ENCODE results near the gene FMO3.

FMO3 gene

GRCh38 chr1:171084870-171085269 is 5.8 kb upstream of the FMO3 start:
- no peak overlapping the region for H2AFZ ChIP-seq (ENCODE audit: low read depth, low read length, severe bottlenecking)
- no peak for TF ChIP-seq CTCF (IDR thresholded peaks at IDR 0.05; ENCODE audit: insufficient read depth, low read length, poor library complexity, severe bottlenecking)
- no peak for TF ChIP-seq EZH2phosphoT487 (conservative IDR thresholded peaks at IDR 0.05; ENCODE audit: low read length)
- no peak overlapping the region for H3K4me2 ChIP-seq (ENCODE audit: low read depth, low read length, poor library complexity, severe bottlenecking)
- H3K27ac ChIP-seq (ENCODE audit: low read depth, low read length) = no peak overlapping the region
- H3K36me3 ChIP-seq (ENCODE audit: low read length) = no peaks in the 10 kb centered on the region
- H3K4me3 ChIP-seq (ENCODE audit: insufficient read depth, low read length, poor library complexity, severe bottlenecking) = no peak overlapping the region
- H4K20me1 ChIP-seq (ENCODE audit: low read depth, low read length) = no peaks in the 10 kb centered on the region
- no peaks in the 10 kb centered on the region for H3K27me3 ChIP-seq (ENCODE audit: low read length)
- H3K9me3 ChIP-seq (ENCODE audit: insufficient read depth, low read length) = no peaks in the 10 kb centered on the region
- no peak overlapping the region for H3K9ac ChIP-seq (ENCODE audit: low read length)
- H3K9me2 ChIP-seq (replicated peaks; ENCODE audit: insufficient read depth, low read length) = no peaks in the 10 kb centered on the region
- H3F3A ChIP-seq (ENCODE audit: insufficient read depth) = no peaks in the 10 kb centered on the region
- no peaks in the 10 kb centered on the region for H3K79me2 ChIP-seq (ENCODE audit: insufficient read depth, low read length)

- no peaks in the 10 kb centered on the region for H3F3A ChIP-seq (ENCODE audit: insufficient read depth)
- no peaks in the 10 kb centered on the region for H3K27me3 ChIP-seq (ENCODE audit: low read length)
- H3K4me2 ChIP-seq (ENCODE audit: low read depth, low read length, poor library complexity, severe bottlenecking) = no peak overlapping the region
- H4K20me1 ChIP-seq (ENCODE audit: low read depth, low read length) = no peaks in the 10 kb centered on the region
- H3K79me2 ChIP-seq (ENCODE audit: insufficient read depth, low read length) = no peaks in the 10 kb centered on the region
- no peak for TF ChIP-seq EZH2phosphoT487 (conservative IDR thresholded peaks at IDR 0.05; ENCODE audit: low read length)
- TF ChIP-seq CTCF (IDR thresholded peaks at IDR 0.05; ENCODE audit: insufficient read depth, low read length, poor library complexity, severe bottlenecking) = no peak
- no peak overlapping the region for H3K4me3 ChIP-seq (ENCODE audit: insufficient read depth, low read length, poor library complexity, severe bottlenecking)
- no peak overlapping the region for H3K27ac ChIP-seq (ENCODE audit: low read depth, low read length)
- H3K36me3 ChIP-seq (ENCODE audit: low read length) = no peaks in the 10 kb centered on the region
- no peaks in the 10 kb centered on the region for H3K9me3 ChIP-seq (ENCODE audit: insufficient read depth, low read length)
- H3K9me2 ChIP-seq (replicated peaks; ENCODE audit: insufficient read depth, low read length) = no peaks in the 10 kb centered on the region
- H3K9ac ChIP-seq (ENCODE audit: low read length) = no peak overlapping the region
- H2AFZ ChIP-seq (ENCODE audit: low read depth, low read length, severe bottlenecking) = no peak overlapping the region
Measured at GRCh38 chr1:171087896-171088295, 2.8 kb upstream of the FMO3 start.

- Histone ChIP-seq H3K9me3 (ENCODE audit: insufficient read depth, low read length) (no peaks in the 10 kb centered on the region), H3K27me3 (ENCODE audit: low read length) (no peaks in the 10 kb centered on the region), H3K4me3 (ENCODE audit: insufficient read depth, low read length, poor library complexity, severe bottlenecking) (no peak overlapping the region), H3K4me2 (ENCODE audit: low read depth, low read length, poor library complexity, severe bottlenecking) (no peak overlapping the region), H3K79me2 (ENCODE audit: insufficient read depth, low read length) (no peaks in the 10 kb centered on the region), H3K27ac (ENCODE audit: low read depth, low read length) (no peak overlapping the region), H2AFZ (ENCODE audit: low read depth, low read length, severe bottlenecking) (no peak overlapping the region), H4K20me1 (ENCODE audit: low read depth, low read length) (no peaks in the 10 kb centered on the region), H3K9ac (ENCODE audit: low read length) (no peak overlapping the region), H3K36me3 (ENCODE audit: low read length) (no peaks in the 10 kb centered on the region), H3F3A (ENCODE audit: insufficient read depth) (no peaks in the 10 kb centered on the region), H3K9me2 (replicated peaks; ENCODE audit: insufficient read depth, low read length) (no peaks in the 10 kb centered on the region)
- no peak for TF ChIP-seq CTCF (IDR thresholded peaks at IDR 0.05; ENCODE audit: insufficient read depth, low read length, poor library complexity, severe bottlenecking)
- TF ChIP-seq EZH2phosphoT487 (conservative IDR thresholded peaks at IDR 0.05; ENCODE audit: low read length) = no peak
Measured at GRCh38 chr1:171103862-171104261, 13.2 kb downstream of the FMO3 start.
